ENCODE data around the gene ARL8B. TPM values are rescaled to one million over a fixed set of nuclear protein-coding genes. Genes with fewer than 3 reads are reported as not detected.

Gene ARL8B
- total and polyA plus RNA-seq, 10 of the 15 experiments (the other 5 are each of a cell fraction or from before 2014, with no cell fraction given) = 22.0 to 80.6 (median 43.7) TPM

Small RNA genes lying within 50 kb of the gene (small RNA-seq; reads per million reads assigned to genes)
- gene AC090955.1 (not detected), gene RF00019 (not detected)

Other genes starting within 250 kb of the ARL8B start
- gene BHLHE40, start 142.9 kb upstream of the ARL8B start, total RNA-seq (2014; rRNA removed) = 58.3 and 61.5 TPM in 2 replicates
- gene BHLHE40, start 142.9 kb upstream of the ARL8B start, total RNA-seq (2014; rRNA removed; fragmentation: Illumina TruSeq; extraction: Trizol) = 36.1 and 36.5 TPM in 2 replicates
- gene BHLHE40, start 142.9 kb upstream of the ARL8B start, total RNA-seq (2021) = 91.3 and 93.1 TPM in 2 replicates
- 60.8 and 106 TPM in 2 replicates for gene BHLHE40, start 142.9 kb upstream of the ARL8B start, polyA plus RNA-seq (2011; rRNA removed)
- gene BHLHE40, start 142.9 kb upstream of the ARL8B start, polyA plus RNA-seq (2014; fragmentation: Illumina TruSeq; extraction: Trizol) = 65.9 and 78.8 TPM in 2 replicates
- 10 to 100 TPM; 25.2 to 38.6 TPM for gene BHLHE40, start 142.9 kb upstream of the ARL8B start, polyA plus RNA-seq (2014; fragmentation: Nextera tagmentation; extraction: Ambion mirVana)
- 62.4 and 63.6 TPM in 2 replicates for gene BHLHE40, start 142.9 kb upstream of the ARL8B start, polyA plus RNA-seq (2014; rRNA removed)
- 10 to 100 TPM; 43.9 to 44.5 TPM for gene BHLHE40, start 142.9 kb upstream of the ARL8B start, polyA plus RNA-seq (2016; fragmentation: Nextera tagmentation; extraction: Ambion mirVana)
- gene EDEM1, start 65.4 kb downstream of the ARL8B start, total RNA-seq (2014; rRNA removed) = 52.6 and 56.0 TPM in 2 replicates
- gene EDEM1, start 65.4 kb downstream of the ARL8B start, total RNA-seq (2014; rRNA removed; fragmentation: Illumina TruSeq; extraction: Trizol) = 57.5 and 60.6 TPM in 2 replicates
- gene EDEM1, start 65.4 kb downstream of the ARL8B start, total RNA-seq (2021) = 129 and 138 TPM in 2 replicates
- 104 and 139 TPM in 2 replicates for gene EDEM1, start 65.4 kb downstream of the ARL8B start, polyA plus RNA-seq (2011; rRNA removed)
- gene EDEM1, start 65.4 kb downstream of the ARL8B start, polyA plus RNA-seq (2014; fragmentation: Illumina TruSeq; extraction: Trizol) = 57.5 and 75.9 TPM in 2 replicates
- gene EDEM1, start 65.4 kb downstream of the ARL8B start, polyA plus RNA-seq (2014; fragmentation: Nextera tagmentation; extraction: Ambion mirVana) = 10 to 100 TPM; 18.9 to 48.0 TPM
- 61.3 and 73.8 TPM in 2 replicates for gene EDEM1, start 65.4 kb downstream of the ARL8B start, polyA plus RNA-seq (2014; rRNA removed)
- 10 to 100 TPM; 56.2 to 60.1 TPM for gene EDEM1, start 65.4 kb downstream of the ARL8B start, polyA plus RNA-seq (2016; fragmentation: Nextera tagmentation; extraction: Ambion mirVana)

All from GM12878 (cell line).